HG02938 (cell line): Measurements from ENCODE around the gene TBC1D14.

Source experiments
- ATAC-seq: cut with Tn5 transposase; IDR thresholded peaks from one replicate; pipeline ENCODE4 v1.9.1; 2021; ENCODE audit warnings: mild to moderate bottlenecking, moderate library complexity; ENCODE audit not compliant: unreplicated experiment

Gene TBC1D14

DNA sequence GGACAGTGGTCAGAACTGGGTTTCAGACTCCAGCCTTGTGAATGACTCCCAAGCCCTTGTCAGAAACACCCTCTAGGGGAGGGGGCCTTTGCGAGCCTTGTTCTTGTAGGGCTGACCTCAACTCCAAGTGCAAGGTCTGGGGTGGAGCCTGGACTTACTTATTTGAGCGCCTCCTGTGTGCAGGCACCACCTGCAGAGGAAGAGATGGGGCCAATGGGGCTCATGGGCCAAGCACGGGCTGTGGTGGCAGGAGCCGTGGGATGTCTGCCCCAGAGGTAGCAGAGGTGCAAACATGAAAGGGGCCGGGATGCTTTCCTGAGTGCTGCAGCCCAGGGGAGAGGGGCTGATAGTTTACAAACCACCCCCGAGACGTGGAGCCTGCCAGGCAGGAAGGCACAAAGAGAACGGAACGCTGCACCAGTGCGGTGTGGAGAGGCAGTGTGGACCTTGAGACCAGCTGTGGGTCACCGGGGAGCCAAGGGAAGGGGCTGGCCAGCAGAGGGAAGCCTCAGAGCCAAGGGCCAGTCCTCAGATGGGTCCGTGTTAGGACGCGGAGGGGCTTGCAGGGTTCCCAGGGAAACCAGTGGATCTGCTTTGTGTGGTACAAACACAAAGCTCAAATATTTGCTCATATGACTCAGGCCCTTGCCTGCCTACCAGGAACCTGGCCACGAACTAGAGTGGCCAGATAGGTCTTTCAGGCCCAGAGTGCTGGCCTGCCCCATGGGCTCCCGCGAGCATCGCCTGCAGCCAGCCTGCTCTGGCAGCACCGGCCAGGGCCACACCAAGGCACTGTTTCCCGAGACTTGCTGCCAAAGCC, 124.8 kb downstream of the TBC1D14 start:
- ATAC-seq, result no peak

DNA sequence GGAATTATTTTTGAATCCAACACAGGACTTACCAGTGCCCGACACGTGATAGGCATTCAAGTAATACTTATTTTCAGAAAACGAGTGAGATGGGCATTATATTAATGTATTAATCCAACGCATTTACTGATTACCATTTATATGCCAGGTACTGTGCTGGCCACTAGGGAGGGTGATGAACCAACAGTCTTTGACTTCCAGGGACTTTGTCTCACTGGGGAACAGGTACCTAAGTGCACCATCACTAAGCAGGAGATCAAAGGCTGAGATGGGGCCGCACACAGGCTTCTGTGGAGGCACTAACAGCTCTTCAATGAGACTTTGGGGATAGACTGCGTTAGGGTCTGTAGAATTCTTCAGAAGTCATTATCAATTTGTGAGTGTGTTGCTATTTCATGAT, 127.8 kb downstream of the TBC1D14 start:
- ATAC-seq, result no peak

GRCh38 chr4:7040765-7041164, 131.1 kb downstream of the TBC1D14 start:
- ATAC-seq, result no peak

GRCh38 chr4:7041246-7041645, 131.6 kb downstream of the TBC1D14 start:
- ATAC-seq, result no peak

- no peak for ATAC-seq
Measured at GRCh38 chr4:7041801-7042502, 132.3 kb downstream of the TBC1D14 start.

GRCh38 chr4:7042503-7043283, 133.1 kb downstream of the TBC1D14 start:
- ATAC-seq, result peak; percentile 78

DNA sequence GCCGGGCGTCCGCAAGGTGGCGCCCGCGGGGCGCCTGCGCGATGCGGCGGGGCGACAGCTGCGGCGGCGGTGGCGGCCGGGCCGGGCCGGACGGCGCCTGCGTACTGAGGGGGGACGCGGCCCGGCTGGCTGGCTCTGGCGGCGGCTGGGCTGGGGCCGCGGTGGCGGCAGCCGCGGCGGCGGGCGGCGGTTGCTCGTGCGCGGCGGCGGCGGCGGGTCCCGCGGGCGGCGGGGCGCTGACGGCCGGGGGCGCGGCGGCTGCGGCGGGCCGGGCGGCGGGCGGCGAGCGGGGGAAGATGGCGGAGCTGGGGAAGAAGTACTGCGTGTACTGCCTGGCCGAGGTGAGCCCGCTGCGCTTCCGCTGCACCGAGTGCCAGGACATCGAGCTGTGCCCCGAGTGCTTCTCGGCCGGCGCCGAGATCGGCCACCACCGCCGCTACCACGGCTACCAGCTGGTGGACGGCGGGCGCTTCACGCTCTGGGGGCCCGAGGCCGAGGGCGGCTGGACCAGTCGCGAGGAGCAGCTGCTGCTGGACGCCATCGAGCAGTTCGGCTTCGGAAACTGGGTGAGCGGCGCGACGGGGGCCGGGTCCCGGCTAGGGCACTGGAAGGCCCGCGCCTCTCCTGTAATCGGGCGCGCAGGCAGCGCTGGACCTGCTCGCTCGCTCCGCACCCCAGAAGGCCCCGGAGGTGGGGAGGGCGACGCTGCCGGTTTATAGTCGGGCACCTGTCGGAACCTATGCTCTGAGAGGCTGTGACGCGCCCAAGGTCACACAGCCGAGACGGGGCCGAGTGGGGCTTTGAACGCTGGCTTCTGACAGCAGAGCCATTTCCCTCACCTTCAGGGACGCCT, 133.9 kb downstream of the TBC1D14 start, which contains the start of gene TADA2B:
TADA2B (plus strand) TSS at position 89 of the 853 bp plus-strand sequence; CDS start at position 297, 208 bp downstream.
- peak; percentile 35 for ATAC-seq

DNA sequence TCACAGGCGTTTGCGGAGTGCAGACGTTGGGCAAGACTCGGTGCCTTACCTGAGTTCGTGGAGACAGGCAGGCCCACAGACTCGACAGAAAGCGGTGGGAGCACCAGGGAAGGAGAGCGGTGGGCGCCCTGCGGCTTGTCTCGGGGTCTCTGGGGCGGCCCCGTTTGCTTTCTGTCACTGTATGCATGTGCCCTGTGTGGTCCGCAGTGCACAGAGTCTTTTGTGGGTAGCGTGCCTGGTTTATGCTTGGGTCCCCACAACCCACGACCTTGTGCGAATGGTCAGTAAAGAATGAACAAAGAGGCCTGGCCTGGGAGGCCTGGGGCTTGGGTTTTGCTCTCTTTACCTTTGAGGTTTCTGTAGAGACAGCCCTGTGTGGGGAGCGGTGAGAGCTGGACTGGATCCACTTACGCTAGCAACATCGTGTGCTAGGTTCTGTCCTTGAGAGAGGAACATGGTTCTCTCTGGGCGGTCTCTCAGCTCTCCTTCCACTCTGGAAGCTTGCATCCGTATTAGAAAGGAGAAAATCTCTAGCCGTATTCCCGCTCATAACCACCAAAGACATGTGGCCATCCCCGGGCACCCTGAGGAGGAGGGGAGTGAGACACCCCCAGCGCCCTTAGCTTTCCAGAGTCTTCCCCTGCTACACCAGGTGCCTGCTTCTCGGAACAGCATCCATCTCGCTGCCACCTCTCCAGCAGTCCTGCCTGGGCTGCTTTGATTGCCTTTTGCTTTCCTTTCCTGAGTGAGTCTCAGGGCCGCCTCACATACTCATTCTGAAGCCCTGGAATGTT, 134.7 kb downstream of the TBC1D14 start:
- ATAC-seq, result no peak

DNA sequence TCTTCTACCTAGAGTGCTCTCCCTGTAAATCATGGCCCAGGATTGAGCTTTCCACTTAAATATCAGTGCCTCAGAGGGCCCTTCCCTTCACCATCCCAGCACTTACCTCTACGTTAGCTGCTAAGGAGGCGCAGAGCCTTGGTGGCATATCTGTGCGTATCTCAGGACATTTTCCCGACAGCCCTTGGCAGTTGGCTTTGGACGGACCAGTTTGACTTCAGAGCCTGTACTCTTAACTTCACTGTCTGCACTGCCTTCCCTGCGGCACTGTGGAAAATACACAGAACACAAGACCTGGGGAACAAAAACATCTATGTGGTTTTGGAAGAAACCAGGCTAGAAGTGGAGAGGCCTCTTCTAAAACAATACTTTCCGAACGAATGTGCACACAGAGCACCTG, 135.9 kb downstream of the TBC1D14 start:
- ATAC-seq, result no peak

DNA sequence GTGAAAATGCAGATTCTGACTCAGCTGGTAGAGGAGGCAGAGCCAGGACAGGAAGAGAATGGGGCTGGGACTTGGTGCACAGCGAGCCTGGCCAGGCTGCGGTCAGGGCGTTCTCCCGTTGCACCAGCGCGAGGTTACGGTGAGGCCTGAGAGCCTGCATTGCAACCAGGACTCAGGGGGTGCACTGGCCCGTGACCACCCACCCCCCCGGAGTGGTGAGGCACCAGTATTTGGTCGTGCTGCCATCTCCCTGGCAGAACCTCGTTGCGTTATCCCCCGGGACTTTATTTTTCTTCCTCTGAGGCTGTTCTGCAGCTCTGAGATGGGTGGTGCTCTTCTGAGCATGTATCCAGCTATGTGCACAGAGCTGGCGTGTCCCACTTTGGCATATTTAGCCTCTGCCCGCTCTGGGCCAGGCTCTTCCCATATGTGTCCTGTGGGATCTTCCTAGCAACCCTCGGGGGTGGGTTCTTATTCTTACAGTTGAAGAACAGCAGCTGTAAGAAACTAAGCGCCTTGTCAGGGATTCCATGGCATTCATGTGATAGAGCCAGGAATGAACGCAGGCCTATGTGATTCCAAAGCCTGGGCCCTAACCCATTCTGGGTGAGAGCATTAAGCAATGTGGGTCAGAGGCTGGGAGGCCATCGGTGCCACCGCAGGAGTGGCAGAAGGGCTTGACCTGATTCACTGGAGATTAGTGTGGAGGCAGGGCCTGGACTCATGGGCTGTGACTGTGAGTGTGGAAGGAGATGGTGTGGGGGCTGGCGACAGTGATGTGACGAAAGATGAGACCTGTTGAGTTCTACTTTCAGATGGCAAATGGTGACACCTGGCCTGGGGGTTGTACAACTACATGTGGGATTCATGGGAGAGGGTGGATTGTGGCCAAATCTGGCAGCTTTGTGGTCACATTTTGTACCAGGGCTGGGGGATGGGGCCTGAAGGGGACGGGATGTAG, 136.6 kb downstream of the TBC1D14 start:
- no peak for ATAC-seq

DNA sequence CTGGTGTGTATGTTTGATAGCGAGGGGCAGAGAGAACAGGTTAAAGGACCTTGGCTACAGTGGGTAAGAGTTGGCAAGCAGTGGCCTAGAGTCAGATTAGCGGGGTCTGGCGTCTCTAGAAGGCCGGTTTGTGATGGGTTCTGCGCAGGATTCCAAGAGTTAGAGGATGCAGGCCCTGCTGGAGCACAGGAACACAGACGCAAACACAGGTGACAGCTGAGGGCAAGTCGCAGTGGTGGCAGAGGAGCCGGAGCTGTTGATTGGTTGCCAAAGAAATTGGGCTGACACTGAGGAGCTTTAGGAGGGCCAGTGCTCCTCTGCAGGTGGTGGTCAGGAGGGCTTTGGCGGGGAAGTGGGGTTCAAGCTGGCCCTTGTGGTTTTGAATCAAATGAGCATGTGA, 137.3 kb downstream of the TBC1D14 start:
- ATAC-seq, result no peak

GRCh38 chr4:7048642-7049041, 139.0 kb downstream of the TBC1D14 start:
- ATAC-seq, result no peak

DNA sequence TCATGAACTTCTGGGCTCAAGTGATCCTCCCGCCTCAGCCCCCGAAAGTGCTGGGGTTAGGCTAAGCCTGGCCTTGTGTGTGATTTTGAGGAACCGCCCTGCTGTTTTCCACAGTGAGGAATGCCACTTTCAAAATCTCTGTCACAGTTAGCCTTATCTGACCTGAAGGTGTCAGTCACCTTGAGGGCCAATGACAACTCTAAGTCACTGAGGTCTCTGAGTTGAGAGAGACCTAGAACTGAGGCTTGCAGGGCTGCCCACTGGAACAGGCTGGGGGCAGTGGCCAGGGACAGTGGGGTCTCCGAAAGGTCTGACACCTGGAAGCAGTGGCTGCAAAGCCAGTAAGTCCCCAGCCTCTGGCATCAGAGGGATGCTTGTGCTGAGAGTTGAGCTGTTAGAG, 139.7 kb downstream of the TBC1D14 start:
- no peak for ATAC-seq

DNA sequence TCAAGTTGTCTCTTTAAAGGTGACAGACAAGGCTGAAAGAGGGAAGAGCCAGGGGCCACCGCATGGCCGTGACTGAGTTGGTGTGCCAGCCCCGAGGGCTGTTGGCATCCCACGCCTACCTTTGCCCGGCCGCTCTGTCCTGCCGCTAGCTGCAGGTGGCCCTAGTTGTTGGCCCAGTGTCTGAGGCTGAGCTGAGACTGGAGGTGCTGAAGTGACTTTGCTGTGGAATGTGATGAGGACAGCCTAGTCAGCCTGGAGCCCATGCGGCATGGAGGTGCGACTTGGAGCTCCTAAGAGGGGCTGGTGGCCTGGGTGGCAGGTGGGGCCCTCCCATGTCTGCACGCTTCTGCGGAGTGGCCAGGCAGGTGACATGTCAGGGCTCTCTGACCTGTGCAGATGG, 140.1 kb downstream of the TBC1D14 start:
- ATAC-seq, result no peak

GRCh38 chr4:7050481-7051143, 141.0 kb downstream of the TBC1D14 start:
- no peak for ATAC-seq

DNA sequence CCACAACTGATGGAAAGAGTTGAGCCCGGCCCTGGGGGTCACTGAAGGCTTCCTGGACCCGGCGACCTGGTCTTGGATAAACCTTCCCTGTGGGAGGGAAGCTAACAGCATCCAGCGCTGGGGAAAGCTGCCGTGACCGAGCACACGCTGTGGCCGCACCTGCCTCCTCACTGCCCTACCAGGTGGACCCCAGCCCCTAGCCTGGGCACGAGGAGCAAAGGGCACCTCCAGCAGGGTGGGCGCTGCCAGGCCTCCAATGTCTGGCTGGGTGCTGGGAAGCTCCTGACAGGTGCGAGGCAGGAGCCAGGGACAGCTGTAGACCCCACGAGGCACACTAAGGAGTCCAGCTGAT, 141.5 kb downstream of the TBC1D14 start:
- ATAC-seq, result no peak

- no peak for ATAC-seq
Measured at GRCh38 chr4:7051905-7052304, 142.3 kb downstream of the TBC1D14 start.

DNA sequence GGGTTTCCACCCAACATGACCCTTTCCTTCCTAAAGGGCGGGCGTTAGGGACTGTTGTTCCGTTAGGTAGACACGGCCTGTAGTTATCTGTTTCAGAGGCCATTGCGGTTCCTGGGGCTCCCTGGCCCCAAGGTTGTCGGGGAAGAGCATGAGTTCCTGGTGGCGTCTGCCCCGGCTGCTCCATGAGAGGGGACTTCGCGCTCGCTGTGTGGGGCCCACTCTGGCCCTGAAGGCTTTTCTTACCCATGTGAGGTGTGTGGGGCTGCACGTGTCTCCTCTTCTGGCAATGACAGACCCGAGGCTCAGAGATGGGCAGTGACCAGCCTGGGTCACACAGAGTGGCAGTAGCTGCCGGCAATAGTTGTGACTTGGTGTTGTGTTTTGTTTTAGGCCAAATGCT, 142.7 kb downstream of the TBC1D14 start:
- ATAC-seq, result no peak
